Large intestine (tissue), 3 donors: ENCODE measurements around the gene ARRDC1. TPM values are rescaled to one million over a fixed set of nuclear protein-coding genes. Genes with fewer than 3 reads are reported as not detected.
A peak's percentile ranks its signal among the peaks of the same experiment; 100 is the strongest.

Experiments
- DNase-seq, 2 donors: peaks; one replicate each; pipeline versions ENCODE4 v3.0.0 to v3.0.0-alpha.2; 2013
- H3K27ac ChIP-seq: one replicate; pipeline ENCODE4 v1.5.1; 2013; ENCODE audit warnings: low read length
- H3K27me3 ChIP-seq: 2 replicates; pipeline ENCODE4 v1.6.1; 2013; ENCODE audit warnings: low read length; ENCODE audit not compliant: control insufficient read depth, insufficient read depth
- H3K36me3 ChIP-seq: 2 replicates; pipeline ENCODE4 v1.6.1; 2013; ENCODE audit warnings: low read length; ENCODE audit not compliant: control insufficient read depth, insufficient read depth
- H3K4me1 ChIP-seq: one replicate; pipeline ENCODE4 v1.6.1; 2013; ENCODE audit warnings: low read length; ENCODE audit not compliant: control insufficient read depth, insufficient read depth
- H3K4me3 ChIP-seq: one replicate; pipeline ENCODE4 v1.5.1; 2013; ENCODE audit warnings: low read length
- H3K9me3 ChIP-seq: one replicate; pipeline ENCODE4 v1.6.1; 2013; ENCODE audit warnings: mild to moderate bottlenecking, low read depth, low read length, moderate library complexity; ENCODE audit not compliant: control insufficient read depth
- WGBS: methylation state at CpG from one replicate; pipeline ENCODE4 v1.1.5; 2013; ENCODE audit warnings: low lambda C conversion rate; ENCODE audit not compliant: insufficient coverage; 5-methylcytosine and 5-hydroxymethylcytosine counted together
- polyA plus RNA-seq: library from polyadenylated mRNA; unstranded; fragments of 120-200 nt; gene quantifications from one replicate; pipeline ENCODE4 v1.2.1, GENCODE V29; 2013

Gene ARRDC1
- polyA plus RNA-seq, 1 donor: 59.8 TPM

DNA sequence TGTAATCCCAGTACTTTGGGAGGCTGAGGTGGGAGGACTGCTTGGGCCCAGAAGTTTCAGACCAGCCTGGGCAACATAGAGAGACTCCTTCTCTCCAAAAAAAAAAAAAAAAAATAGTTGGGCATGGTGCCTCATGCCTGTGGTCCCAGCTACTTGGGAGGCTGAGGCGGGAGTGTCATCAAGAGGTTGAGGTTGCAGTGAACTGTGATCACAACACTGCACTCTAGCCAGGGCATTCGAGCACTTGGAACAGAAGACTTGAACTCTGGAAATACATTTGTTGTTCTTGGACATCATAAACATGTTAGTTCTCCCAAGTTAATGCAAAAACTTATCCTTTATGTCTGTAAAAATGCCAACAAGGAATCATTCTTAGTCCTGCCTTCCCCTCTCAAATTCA lies 42.9 kb downstream of the ARRDC1 start:
- H3K27me3 ChIP-seq: no peaks in the 10 kb centered on the region
- H3K9me3 ChIP-seq: no peaks in the 10 kb centered on the region
- no peak overlapping the region for H3K4me3 ChIP-seq
- no CpG with 5 or more reads among the region's 2 CpGs for WGBS
- peaks cover 21% of the 10 kb centered on the region for H3K36me3 ChIP-seq
- no peak overlapping the region for H3K27ac ChIP-seq
- DNase-seq: no peak
- H3K4me1 ChIP-seq: no peaks in the 10 kb centered on the region

DNA sequence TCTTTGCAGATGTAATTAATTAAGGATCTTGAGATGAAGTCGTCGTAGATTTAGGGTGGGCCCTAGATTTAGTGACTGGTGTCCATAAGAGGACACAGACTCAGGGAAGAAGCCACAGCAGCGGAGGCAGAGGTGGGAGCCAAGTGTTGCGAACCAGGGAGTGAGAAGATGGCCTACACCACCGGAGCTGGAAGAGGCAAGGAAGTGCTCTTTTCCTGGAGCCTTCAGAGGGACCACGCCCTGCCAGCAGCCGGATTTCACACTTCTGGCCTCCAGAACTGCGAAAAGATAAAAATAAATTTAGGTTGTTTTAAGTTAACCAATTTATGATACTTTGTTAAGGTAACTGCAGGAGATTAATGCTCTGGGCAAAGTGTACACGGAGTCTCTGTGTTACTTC lies 44.1 kb downstream of the ARRDC1 start:
- Histone ChIP-seq H3K27me3 (no peaks in the 10 kb centered on the region), H3K9me3 (no peaks in the 10 kb centered on the region), H3K27ac (no peak overlapping the region), H3K4me1 (no peaks in the 10 kb centered on the region), H3K36me3 (peaks cover 23% of the 10 kb centered on the region), H3K4me3 (no peak overlapping the region)
- WGBS: 95% methylated on average over 3 of the region's 9 CpGs
- no peak for DNase-seq

DNA sequence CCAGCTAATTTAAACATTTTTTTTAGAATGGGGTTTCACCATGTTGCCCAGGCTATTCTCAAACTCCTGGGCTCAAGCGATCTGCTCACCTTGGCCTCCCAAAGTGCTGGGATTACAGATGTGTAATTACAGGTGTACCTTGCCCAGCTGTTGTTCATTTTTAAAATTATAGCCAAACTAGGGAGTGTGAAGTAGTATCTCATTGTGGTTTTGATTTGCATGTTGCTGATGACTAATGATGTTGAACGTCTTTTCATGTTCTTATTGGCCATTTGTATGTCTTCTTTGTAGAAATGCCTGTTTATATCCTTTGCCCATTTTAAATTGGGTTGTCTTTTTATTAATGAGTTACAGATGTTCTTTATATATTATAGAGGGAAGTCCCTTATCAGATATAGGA lies 44.8 kb downstream of the ARRDC1 start:
- 60% methylated on average over 1 of the region's 2 CpGs for WGBS
- peaks cover 27% of the 10 kb centered on the region for H3K36me3 ChIP-seq

GRCh38 chr9:137650779-137651178 lies 45.3 kb downstream of the ARRDC1 start:
- Histone ChIP-seq H3K4me3 (no peak overlapping the region), H3K9me3 (no peaks in the 10 kb centered on the region), H3K36me3 (peaks cover 32% of the 10 kb centered on the region), H3K27ac (no peak overlapping the region), H3K4me1 (no peaks in the 10 kb centered on the region), H3K27me3 (no peaks in the 10 kb centered on the region)
- DNase-seq: no peak
- WGBS: no CpG with 5 or more reads among the region's 7 CpGs

More for the DNA sequence above, 44.8 kb downstream of the ARRDC1 start:
- no peak overlapping the region for H3K27ac ChIP-seq
- DNase-seq: no peak
- H3K4me1 ChIP-seq: no peaks in the 10 kb centered on the region
- no peaks in the 10 kb centered on the region for H3K27me3 ChIP-seq
- H3K4me3 ChIP-seq: no peak overlapping the region
- no peaks in the 10 kb centered on the region for H3K9me3 ChIP-seq

DNA sequence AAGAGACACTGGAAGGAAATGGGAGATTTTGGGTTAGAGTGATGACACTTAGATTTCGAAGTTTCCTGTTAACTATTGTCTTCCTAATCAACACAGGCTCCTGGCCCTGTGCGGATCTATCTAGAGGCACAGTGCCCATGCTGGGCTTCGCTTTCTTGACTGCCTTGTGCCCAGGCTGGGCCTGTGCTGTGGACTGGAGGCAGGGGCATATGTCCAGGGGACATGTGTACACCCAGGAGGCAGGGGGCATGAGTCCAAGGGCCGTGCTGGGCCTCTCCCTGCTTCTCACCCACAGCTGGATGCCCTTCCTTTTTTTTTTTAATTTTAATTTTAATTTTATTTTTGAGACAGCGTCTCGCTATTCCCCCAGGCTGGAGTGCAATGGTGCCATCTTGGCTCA lies 50.9 kb downstream of the ARRDC1 start:
- no peak for DNase-seq
- no peaks in the 10 kb centered on the region for H3K9me3 ChIP-seq

GRCh38 chr9:137657606-137658005 lies 52.1 kb downstream of the ARRDC1 start:
- no peak overlapping the region for H3K27ac ChIP-seq
- no peak for DNase-seq
- peaks cover 15% of the 10 kb centered on the region for H3K36me3 ChIP-seq
- H3K27me3 ChIP-seq: no peaks in the 10 kb centered on the region
- no peaks in the 10 kb centered on the region for H3K4me1 ChIP-seq
- H3K9me3 ChIP-seq: no peaks in the 10 kb centered on the region
- H3K4me3 ChIP-seq: no peak overlapping the region
- 67% methylated on average over 1 of the region's 2 CpGs for WGBS

More for the DNA sequence above, 50.9 kb downstream of the ARRDC1 start:
- H3K27me3 ChIP-seq: no peaks in the 10 kb centered on the region
- H3K27ac ChIP-seq: no peak overlapping the region
- H3K4me1 ChIP-seq: no peaks in the 10 kb centered on the region
- WGBS: 100% methylated on average over 1 of the region's 6 CpGs
- H3K4me3 ChIP-seq: no peak overlapping the region
- H3K36me3 ChIP-seq: peaks cover 19% of the 10 kb centered on the region

GRCh38 chr9:137658781-137659180 lies 53.3 kb downstream of the ARRDC1 start:
- Histone ChIP-seq H3K27ac (no peak overlapping the region), H3K9me3 (no peaks in the 10 kb centered on the region), H3K4me1 (no peaks in the 10 kb centered on the region), H3K4me3 (no peak overlapping the region), H3K27me3 (no peaks in the 10 kb centered on the region), H3K36me3 (peaks cover 10% of the 10 kb centered on the region)
- WGBS: 100% methylated on average over 2 of the region's 2 CpGs
- no peak for DNase-seq

- Histone ChIP-seq H3K27ac (no peak overlapping the region), H3K4me1 (peaks cover 8% of the 10 kb centered on the region), H3K27me3 (no peaks in the 10 kb centered on the region), H3K36me3 (peaks cover 6% of the 10 kb centered on the region), H3K9me3 (no peaks in the 10 kb centered on the region), H3K4me3 (no peak overlapping the region)
- WGBS: 94% methylated on average over 2 of the region's 4 CpGs
- no peak for DNase-seq
These were observed 54.7 kb downstream of the ARRDC1 start for GRCh38 chr9:137660144-137660543.

GRCh38 chr9:137663584-137663983 lies 58.1 kb downstream of the ARRDC1 start:
- H3K27me3 ChIP-seq: no peaks in the 10 kb centered on the region
- DNase-seq: no peak
- no peak overlapping the region for H3K27ac ChIP-seq
- WGBS: 100% methylated on average over 1 of the region's 4 CpGs
- peaks cover 19% of the 10 kb centered on the region for H3K4me1 ChIP-seq
- no peak overlapping the region for H3K4me3 ChIP-seq
- peaks cover 3% of the 10 kb centered on the region for H3K36me3 ChIP-seq
- H3K9me3 ChIP-seq: no peaks in the 10 kb centered on the region

DNA sequence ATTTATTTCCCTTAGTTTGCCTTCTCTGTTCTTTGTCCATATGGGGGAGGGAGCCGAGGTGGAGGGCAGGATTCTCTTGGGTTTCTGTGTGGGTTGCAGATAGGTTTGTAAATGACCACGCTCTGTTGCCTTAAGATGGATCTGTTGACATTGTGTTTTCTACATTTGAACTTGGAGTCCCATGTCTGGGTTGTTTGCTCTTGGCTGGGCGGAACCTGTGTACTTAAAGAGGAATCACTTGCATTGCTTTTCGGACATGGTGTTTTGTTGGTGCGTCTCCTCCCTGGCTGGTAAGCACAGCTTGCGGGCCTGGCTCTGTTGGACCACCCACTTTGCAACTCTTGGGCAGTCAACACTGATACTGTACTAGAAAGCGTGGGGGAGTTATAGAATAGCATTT lies 59.2 kb downstream of the ARRDC1 start:
- Histone ChIP-seq H3K4me3 (no peak overlapping the region), H3K27me3 (no peaks in the 10 kb centered on the region), H3K4me1 (peaks cover 19% of the 10 kb centered on the region), H3K9me3 (peaks cover 4% of the 10 kb centered on the region), H3K27ac (no peak overlapping the region), H3K36me3 (peaks cover 9% of the 10 kb centered on the region)
- WGBS: no CpG with 5 or more reads among the region's 7 CpGs
- peak in 1 of 2 donors; percentile 30 for DNase-seq
